Endodermal cell (in vitro differentiated cells): Measurements from ENCODE around the gene GNAO1. TPM values are rescaled to one million over a fixed set of nuclear protein-coding genes. Genes with fewer than 3 reads are reported as not detected.

Experiments used
- DNase-seq: peaks from one replicate; pipeline ENCODE4 v3.0.0-alpha.2; 2017
- H3K27ac ChIP-seq: 2 replicates; pipeline ENCODE4 v1.5.1; 2013; ENCODE audit warnings: mild to moderate bottlenecking, low read depth, low read length, moderate library complexity
- H3K27me3 ChIP-seq: 2 replicates; pipeline ENCODE4 v1.6.1; 2013; ENCODE audit warnings: mild to moderate bottlenecking, low read length, moderate library complexity; ENCODE audit not compliant: insufficient read depth, control insufficient read depth, poor library complexity, severe bottlenecking
- H3K36me3 ChIP-seq: 2 replicates; pipeline ENCODE4 v1.7.0; 2013; ENCODE audit warnings: mild to moderate bottlenecking, low read length, moderate library complexity; ENCODE audit not compliant: control insufficient read depth, insufficient read depth
- H3K4me1 ChIP-seq: one replicate; pipeline ENCODE4 v1.7.0; 2013; ENCODE audit warnings: low read length; ENCODE audit not compliant: control insufficient read depth, insufficient read depth
- H3K4me3 ChIP-seq: 2 replicates; pipeline ENCODE4 v1.5.1; 2013; ENCODE audit warnings: mild to moderate bottlenecking, low read length, moderate library complexity
- H3K9ac ChIP-seq: 2 replicates; pipeline ENCODE4 v1.6.1; 2013; ENCODE audit warnings: mild to moderate bottlenecking, low read length, moderate library complexity; ENCODE audit not compliant: poor library complexity, severe bottlenecking; ENCODE audit errors: extremely low read depth
- H3K9me3 ChIP-seq: 2 replicates; pipeline ENCODE4 v1.6.1; 2013; ENCODE audit warnings: mild to moderate bottlenecking, low read length, moderate library complexity; ENCODE audit not compliant: control insufficient read depth
- H3K27ac Mint-ChIP-seq: 2 replicates; pipeline ENCODE4 v1.8.0; 2020; ENCODE audit warnings: mixed read lengths
- H3K27me3 Mint-ChIP-seq: 2 replicates; pipeline ENCODE4 v1.8.0; 2021; ENCODE audit warnings: mild to moderate bottlenecking, mixed read lengths; ENCODE audit not compliant: insufficient read depth
- H3K36me3 Mint-ChIP-seq: 2 replicates; pipeline ENCODE4 v1.8.0; 2020; ENCODE audit warnings: low read depth, mixed read lengths
- H3K4me1 Mint-ChIP-seq: 2 replicates; pipeline ENCODE4 v1.8.0; 2020; ENCODE audit warnings: mixed read lengths
- H3K4me3 Mint-ChIP-seq: 2 replicates; pipeline ENCODE4 v1.8.0; 2020; ENCODE audit warnings: mild to moderate bottlenecking, moderate library complexity, mixed read lengths
- H3K9me3 Mint-ChIP-seq: 2 replicates; pipeline ENCODE4 v1.8.0; 2020; ENCODE audit warnings: mild to moderate bottlenecking, mixed read lengths
- CTCF ChIP-seq: fragments of 200-600 bp; sonication (generic); conservative IDR thresholded peaks from 2 replicates; pipeline ENCODE4 v1.5.0; 2021; ENCODE audit warnings: antibody characterized with exemption, mild to moderate bottlenecking
- WGBS, 2 experiments: methylation state at CpG; one replicate each; pipeline versions ENCODE4 v1.1.5 to v1.1.7; 2013; ENCODE audit warnings: missing lambda C conversion rate in 2 of 2, mixed read lengths in 1 of 2; ENCODE audit not compliant: insufficient coverage in 1 of 2, insufficient read length in 1 of 2; 5-methylcytosine and 5-hydroxymethylcytosine counted together
- total RNA-seq, 2 donors: library from RNA; stranded (reverse); fragmentation: NEBNext Ultra II Directional in 1 of 2; extraction: Animal tissue kit (Norgen Biotek cat#: 25700) in 1 of 2; gene quantifications; 2 replicates in 1 of 2; 3 replicates in 1 of 2; pipeline ENCODE4 v1.2.1, GENCODE V29; 2021

The GNAO1 gene
- total RNA-seq, 2 donors from 2014 or later = 2.7 to 7.1 TPM

- H3K4me3 Mint-ChIP-seq = no peak overlapping the region
- H3K9ac ChIP-seq = no peak overlapping the region
- no peaks in the 10 kb centered on the region for H3K9me3 ChIP-seq
- H3K27me3 ChIP-seq = peaks cover 14% of the 10 kb centered on the region
- H3K27me3 Mint-ChIP-seq = peaks cover 15% of the 10 kb centered on the region
- H3K4me3 ChIP-seq = no peak overlapping the region
- H3K4me1 ChIP-seq = no peaks in the 10 kb centered on the region
- H3K36me3 Mint-ChIP-seq = no peaks in the 10 kb centered on the region
- WGBS, 2 experiments = 95 to 98% methylated on average over 8 to 18 of the region's 18 CpGs
- H3K27ac ChIP-seq = no peak overlapping the region
- DNase-seq = no peak
- H3K36me3 ChIP-seq = no peaks in the 10 kb centered on the region
- H3K9me3 Mint-ChIP-seq = no peaks in the 10 kb centered on the region
- H3K27ac Mint-ChIP-seq = no peak overlapping the region
- no peak for TF ChIP-seq CTCF
- no peaks in the 10 kb centered on the region for H3K4me1 Mint-ChIP-seq
Measured at GRCh38 chr16:56314244-56314850, 123.1 kb downstream of the GNAO1 start.

GRCh38 chr16:56315955-56316354, 124.7 kb downstream of the GNAO1 start:
- no peak for TF ChIP-seq CTCF
- no peak overlapping the region for H3K4me3 Mint-ChIP-seq
- H3K9me3 Mint-ChIP-seq = no peaks in the 10 kb centered on the region
- no peak for DNase-seq
- Histone ChIP-seq H3K9me3 (no peaks in the 10 kb centered on the region), H3K4me3 (no peak overlapping the region), H3K9ac (no peak overlapping the region), H3K4me1 (no peaks in the 10 kb centered on the region), H3K36me3 (no peaks in the 10 kb centered on the region), H3K27ac (no peak overlapping the region), H3K27me3 (peaks cover 14% of the 10 kb centered on the region)
- no peaks in the 10 kb centered on the region for H3K4me1 Mint-ChIP-seq
- WGBS, 2 experiments = 93 to 100% methylated on average over 2 to 7 of the region's 7 CpGs
- H3K36me3 Mint-ChIP-seq = no peaks in the 10 kb centered on the region
- H3K27me3 Mint-ChIP-seq = peaks cover 15% of the 10 kb centered on the region
- no peak overlapping the region for H3K27ac Mint-ChIP-seq

- H3K36me3 Mint-ChIP-seq = no peaks in the 10 kb centered on the region
- Histone ChIP-seq H3K9me3 (no peaks in the 10 kb centered on the region), H3K4me1 (no peaks in the 10 kb centered on the region), H3K36me3 (no peaks in the 10 kb centered on the region), H3K4me3 (no peak overlapping the region), H3K27me3 (peaks cover 14% of the 10 kb centered on the region), H3K27ac (no peak overlapping the region), H3K9ac (no peak overlapping the region)
- TF ChIP-seq CTCF = peak; percentile 56
- DNase-seq = peak; percentile 65
- no peak overlapping the region for H3K4me3 Mint-ChIP-seq
- no peaks in the 10 kb centered on the region for H3K9me3 Mint-ChIP-seq
- peaks cover 15% of the 10 kb centered on the region for H3K27me3 Mint-ChIP-seq
- no peak overlapping the region for H3K27ac Mint-ChIP-seq
- 82% methylated on average over 7 of the region's 7 CpGs; no CpG with 5 or more reads in 1 of the 2 experiments for WGBS, 2 experiments
- no peaks in the 10 kb centered on the region for H3K4me1 Mint-ChIP-seq
Measured at GRCh38 chr16:56316545-56316944, 125.3 kb downstream of the GNAO1 start.
